NT2/D1 (cell line): ENCODE results near the gene ATP1B1.

Source experiments
- SUZ12 ChIP-seq: IDR thresholded peaks from 2 replicates; pipeline ENCODE4 v1.6.1; 2011; ENCODE audit not compliant: insufficient read length, insufficient read depth; ENCODE audit errors: extremely low read depth
- YY1 ChIP-seq: IDR thresholded peaks from 2 replicates; pipeline ENCODE4 v1.6.1; 2011; ENCODE audit not compliant: insufficient read length, insufficient read depth
- ZNF274 ChIP-seq: IDR thresholded peaks from 2 replicates; pipeline ENCODE4 v1.6.1; 2011; ENCODE audit warnings: mild to moderate bottlenecking, low read depth, low read length

DNA sequence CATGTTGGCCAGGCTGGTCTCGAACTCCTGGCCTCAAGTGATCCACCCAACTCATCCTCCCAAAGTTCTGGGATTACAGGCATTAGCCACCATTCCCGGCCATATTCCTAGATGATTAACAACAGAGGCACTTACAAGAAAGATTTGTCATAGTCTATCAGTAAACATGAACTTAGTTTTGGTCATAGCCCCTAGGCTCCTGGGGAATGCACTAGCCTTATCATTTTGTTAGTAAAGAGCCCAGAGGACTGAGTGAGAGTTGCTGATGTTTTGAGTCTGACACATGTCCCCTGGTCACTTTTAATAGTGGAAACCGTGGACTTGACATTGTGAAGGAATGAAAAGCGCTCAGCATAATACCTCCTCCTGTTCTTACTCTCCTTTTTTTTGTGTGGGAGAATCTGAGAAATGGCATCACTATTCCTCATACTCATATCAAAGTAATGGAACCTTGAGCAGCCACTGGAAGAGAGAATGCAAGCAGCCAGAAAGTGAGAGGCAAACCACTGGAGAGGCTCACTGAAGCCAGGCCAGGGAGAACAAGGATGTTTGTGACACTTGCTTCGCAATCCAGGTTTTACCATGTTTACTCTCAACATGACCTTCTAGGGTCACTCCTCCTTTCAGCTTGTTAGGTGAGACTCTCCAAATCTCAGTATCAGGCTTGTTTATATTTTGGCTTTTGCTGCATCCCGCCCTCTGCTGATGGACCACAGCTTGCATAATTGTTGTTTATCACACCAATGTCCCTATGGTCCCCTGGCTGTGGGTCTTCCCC, 14.8 kb downstream of the ATP1B1 start:
- TF ChIP-seq YY1 (no peak), ZNF274 (no peak), SUZ12 (no peak)
